Measurements from ENCODE around the gene PRM1.
"Not testable (repeated sequence)": the region's sequence is repeated elsewhere in the genome, so short reads cannot be mapped to it uniquely, and the experiment has no call there.

The PRM1 gene

DNA sequence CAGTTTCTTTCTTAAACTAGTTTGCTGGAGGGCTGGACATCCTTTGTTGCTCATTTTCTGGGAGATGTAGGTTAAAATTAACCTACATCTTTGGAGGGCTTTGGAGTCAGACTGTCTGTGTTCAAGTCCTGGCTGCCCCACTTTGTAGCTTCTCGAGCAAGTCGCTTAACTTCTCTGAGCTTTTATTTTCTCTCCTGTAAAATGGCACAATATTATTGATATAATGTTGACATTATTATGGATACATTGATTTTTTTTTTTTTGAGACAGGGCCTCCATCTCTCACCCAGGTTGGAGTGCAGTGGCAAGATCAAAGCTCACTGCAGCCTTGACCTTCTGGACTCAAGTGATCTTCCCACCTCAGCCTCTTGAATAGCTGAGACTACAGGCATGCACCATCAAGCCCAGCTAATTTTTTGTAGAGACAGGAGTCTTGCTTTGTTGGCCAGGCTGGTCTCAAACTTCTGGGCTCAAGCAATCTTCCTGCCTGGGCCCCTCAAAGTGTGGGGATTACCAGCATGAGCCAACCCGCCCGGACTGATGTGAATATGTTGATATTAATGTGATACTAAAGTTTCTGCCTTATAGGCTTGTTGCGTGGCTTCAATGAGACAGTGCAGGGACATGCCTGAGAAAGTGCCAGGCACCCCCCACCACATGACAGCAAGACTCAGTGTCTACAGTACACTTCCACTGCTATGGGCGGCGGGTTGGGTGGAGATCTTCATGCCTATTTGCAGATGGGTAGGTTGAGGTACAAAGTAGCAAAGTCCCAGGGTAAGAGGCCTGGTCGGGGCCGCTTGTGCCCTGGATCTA is 32.6 kb upstream of the PRM1 start:
- DNase-seq: no peak

DNA sequence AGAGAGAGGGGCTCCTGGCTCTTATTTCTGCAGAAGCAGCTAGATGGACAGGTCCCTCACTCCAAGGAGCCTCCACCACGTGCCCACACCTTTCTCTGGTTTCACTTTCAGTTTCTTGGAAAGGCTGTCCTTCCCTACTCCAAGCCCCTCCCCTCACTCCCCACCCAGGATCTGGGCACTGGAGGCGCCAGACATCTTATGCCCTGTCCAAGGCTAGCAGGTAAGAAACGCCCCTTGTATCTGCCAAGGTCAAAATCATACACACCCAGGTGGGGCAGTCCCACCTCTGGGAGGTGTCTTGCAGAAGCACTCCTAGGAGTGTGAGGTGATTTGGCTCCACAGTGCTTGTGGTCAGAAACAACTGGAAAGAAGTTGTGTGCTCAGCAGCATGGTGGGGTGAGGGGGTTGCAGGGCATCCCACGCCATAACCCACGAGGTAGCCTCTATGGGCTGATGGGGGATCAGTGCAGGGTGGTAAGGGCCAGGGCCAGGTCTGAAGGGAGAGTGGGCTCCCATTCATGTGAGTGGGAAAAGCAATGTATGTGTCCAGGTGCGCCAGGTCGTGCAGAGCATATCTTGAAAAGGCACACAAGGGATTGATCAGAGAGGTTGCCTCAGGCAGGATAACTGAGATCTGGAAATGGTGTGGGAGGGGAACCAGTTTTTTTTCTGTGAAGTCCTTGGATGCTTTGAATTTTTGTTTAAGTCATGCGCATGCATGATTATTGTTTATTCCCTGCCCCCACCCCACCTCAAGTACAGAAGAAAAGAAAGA is 31.8 kb upstream of the PRM1 start:
- no peak for DNase-seq

DNA sequence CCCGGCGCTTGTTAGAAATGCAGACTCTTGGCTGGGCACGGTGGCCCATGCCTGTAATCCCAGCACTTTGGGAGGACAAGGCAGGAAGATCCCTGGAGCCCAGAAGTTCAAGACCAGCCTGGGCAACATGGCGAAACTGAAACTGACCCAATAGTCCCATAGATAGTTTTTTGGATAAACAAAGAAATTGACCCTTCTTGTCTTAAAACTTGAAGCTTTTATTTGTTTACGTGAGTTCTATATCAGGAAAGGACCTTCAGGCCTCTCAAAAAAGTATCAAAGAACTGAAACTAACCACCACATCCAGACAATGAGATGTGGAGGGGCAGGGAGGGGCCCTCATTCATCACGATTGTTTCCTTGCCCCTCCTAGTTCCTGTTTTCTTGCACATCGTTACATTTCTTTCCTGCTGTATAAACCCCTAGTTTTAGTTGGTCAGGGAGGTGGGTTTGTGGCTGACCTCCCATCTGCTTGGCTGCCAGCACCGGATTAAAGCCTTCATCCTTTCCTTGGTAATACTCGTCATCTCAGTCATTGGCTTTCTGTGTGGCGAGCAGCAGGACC is 29.9 kb upstream of the PRM1 start:
- DNase-seq: no peak

DNA sequence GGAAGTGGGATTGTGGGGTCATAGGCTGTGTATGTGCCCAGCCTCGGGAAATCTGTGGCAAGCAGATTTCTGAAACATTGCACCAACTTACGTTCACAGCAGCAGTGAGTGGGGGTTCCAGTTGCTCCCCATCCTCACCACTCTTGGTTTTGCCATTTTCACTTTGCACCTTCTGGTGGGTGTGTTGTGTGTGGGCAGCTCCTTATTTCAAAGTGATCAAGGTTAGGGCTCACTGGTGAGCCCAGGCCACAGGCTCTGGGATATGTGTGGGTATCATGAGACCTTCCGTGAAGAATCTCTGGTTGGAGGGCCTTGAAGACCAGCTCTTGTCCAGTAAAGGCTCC is 29.5 kb upstream of the PRM1 start:
- DNase-seq: no peak

DNA sequence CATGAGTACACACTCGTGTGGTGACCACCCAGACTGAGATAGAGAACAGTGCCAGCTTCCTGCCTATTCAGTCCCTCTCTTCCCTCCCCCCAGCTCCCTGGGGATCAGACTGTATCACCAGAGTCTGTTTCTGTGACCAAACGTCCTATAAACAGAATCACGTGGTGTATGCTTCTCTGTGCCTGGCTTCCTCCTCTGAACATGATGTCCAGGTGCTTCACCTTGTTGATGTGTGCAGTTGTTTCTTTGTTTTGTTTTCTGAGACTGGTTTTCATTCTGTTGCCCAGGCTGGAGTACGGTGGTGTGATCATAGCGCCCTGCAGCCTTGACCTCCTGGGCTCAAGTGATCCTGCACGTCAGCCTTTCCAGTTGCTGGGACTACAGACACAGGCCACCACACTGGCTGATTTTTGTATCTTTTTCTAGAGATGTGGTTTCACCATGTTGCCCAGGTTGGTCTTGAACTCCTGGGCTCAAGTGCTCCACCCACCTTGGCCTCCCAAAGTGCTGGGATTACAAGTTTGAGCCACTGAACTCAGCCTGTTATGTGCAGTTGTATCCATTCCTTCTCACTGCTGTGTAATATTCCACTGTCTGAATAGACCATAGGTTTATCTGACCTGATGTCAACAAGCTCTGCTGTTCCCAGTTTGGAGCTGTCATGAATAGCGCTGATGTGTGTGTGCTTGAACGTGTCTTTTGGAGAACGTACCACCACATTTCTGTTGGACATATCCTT is 28.9 kb upstream of the PRM1 start:
- no peak for DNase-seq

DNA sequence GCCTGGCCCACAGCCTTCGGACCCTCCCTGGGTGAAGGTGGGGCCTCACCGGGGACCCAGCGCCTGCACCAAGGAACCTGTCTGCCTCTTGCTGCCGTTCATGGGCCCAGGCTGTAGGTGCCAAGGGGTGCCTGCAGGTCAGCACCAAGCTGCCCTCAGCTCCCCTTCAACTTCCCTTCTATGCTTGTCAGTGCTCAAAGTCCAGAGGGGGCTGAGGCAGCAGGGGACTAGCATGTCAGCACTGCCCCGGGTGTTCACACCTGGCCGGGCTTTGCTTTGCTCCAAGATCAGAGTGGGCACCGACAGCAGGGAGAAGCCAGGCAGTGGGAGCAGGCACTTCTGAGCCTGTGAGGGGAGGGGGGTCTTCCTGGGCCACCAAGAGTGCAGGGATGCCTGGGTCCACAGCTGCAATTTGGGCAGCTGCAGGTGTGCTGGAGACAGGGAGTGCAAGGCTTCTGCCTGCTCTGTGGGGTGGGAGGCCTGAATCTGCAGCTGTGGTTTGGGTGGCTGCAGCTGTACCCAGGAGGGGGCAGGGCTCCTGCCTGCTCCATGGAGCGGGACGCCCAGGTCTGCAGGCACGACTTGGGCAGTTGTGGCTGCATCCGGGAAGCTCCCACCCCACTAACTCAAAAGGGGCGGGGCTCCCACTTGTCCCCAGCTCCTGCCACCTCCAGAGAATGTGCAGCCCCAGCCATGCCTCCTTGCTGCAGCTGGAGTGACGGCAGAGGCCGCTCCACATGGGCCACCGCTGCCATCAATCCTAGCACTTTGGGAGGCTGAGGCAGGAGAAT is 27.6 kb upstream of the PRM1 start:
- DNase-seq: no peak

DNA sequence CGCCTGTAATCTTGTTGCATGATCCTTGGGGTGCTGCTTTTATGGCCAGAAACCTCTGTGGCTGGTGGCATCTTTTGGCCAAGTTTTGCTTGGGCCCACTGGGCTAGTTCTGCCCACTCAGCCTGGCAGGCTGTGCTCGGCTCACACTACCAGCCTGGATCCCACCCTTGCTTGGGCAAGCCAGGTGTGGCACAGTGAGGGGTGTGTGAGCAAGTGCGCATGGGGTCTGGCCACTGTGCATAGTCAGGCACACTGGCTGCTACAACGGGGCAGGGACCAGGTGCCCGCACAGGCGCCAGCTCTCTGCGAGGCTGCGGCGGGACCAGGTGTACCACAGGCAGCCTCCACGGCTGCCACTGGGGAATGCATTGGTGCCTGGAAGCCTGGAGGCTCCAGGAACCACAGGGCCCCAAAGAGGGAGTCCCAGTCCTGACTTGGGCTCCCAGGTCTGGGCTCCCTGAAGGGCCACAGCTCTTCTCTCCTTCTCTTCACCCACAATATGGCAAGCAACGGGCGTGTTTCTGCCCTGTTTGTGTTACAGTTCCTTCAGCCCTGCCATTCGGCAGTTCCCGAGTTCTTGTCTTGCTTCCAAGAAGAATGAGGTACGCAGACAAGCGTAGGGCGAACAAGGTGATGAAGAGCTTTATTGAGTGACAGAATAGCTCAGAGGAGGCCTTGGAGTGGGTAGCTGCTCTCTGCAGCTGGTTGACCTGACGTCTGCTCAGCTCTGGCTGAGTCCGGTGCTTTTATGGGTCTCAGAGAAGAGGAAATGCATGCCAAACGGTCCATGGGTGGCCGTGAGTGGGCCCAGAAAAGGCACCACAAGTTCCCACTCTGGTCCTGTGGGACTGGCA is 26.7 kb upstream of the PRM1 start:
- no peak for DNase-seq

DNA sequence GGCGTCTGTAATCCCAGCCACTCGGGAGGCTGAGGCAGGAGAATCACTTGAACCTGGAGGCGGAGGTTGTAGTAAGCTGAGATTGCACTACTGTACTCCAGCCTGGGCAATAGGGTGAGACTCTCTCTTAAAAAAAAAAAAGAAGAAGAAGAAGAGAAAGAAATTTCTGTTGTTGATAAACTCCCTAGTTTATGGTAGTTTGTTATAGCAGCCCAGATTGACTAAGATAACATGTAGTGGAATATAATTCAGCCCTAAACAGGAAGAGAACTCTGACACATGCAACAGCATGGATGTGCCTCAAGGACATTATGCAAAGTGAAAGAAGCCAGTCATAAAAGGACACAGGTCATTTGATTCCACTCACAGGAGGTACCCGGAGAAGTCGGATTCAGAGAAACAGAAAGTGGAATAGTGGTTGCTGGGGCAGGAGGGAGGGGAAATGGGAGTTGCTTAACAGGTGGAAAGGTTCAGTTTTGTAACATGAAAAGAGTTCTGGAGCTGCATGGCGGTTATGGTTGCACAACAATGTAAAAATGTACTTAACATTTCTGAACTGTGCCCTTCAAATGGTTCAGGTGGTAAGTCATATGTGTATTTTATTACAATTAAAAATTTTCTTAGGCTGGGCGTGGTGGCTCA is 26.0 kb upstream of the PRM1 start:
- no peak for DNase-seq

DNA sequence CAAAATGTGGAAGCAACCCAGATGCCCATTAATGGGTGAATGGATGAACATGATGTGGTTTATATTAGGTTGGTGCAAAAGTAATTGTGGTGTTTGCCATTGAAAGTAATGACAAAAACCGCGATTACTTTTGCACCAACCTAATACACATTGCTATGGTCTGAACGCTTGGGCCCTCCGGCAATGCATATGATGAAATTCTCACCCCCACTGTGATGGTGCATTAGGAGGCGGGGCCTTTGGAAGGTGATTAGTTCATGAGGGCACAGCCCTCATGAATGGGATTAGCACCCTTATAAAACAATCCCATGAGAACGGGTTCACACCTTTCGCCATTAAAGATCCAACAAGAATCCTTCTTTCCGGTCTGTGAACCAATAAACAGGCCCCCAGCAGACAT is 25.3 kb upstream of the PRM1 start:
- DNase-seq: no peak

DNA sequence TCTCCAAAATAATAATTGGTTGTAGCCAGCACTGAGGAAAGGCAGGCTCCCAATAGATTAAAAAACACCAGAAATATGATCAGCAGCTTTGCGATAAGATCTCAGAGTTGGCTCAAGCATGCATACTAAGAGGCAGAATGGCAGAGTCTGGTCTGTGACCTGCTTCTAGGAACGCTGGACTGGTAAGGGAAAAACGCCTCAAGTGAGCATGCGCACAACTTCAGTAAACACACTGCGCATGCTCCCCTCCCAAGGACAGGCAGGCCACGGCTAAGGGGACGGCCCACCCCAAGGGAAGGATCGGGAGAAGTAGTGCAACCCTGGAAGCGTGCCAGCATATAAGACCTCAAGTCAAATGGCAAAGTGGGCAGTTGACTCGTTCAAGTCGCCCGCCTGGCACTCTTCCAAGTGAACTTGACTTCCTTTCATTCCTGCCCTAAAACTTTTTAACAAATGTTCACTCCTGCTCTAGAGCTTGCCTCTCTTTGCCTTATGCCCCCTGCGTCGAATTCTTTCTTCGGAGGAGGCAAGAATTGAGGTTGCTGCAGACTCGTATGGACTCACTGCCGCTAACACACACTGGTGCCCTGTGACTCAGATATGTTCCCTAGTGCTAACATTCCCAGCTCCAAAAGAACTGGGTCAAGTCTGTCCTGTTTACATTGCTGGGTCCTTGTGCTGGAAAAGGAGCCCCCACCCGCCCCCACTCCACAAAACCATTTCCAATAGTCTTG is 22.4 kb upstream of the PRM1 start:
- no peak for DNase-seq

DNA sequence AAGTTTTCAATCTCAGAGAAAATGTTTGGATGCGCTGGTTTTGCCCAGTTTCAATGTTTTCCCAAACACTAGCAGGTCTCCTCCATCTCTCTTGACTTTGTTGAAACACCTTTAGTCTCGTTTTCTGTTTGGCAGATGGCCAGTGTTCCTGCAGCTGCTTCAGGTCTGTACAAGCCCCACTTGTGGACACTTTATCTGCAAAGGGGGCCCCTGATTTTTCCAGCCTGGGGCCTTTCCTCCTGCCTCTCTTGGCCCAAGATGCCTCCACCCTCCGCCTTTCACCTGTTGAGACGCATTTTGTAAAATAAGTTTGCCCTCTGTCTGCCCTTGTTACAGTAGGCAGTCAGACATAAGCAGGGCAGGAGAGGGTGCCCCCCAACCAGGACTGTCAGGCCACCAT is 21.8 kb upstream of the PRM1 start:
- DNase-seq: no peak

DNA sequence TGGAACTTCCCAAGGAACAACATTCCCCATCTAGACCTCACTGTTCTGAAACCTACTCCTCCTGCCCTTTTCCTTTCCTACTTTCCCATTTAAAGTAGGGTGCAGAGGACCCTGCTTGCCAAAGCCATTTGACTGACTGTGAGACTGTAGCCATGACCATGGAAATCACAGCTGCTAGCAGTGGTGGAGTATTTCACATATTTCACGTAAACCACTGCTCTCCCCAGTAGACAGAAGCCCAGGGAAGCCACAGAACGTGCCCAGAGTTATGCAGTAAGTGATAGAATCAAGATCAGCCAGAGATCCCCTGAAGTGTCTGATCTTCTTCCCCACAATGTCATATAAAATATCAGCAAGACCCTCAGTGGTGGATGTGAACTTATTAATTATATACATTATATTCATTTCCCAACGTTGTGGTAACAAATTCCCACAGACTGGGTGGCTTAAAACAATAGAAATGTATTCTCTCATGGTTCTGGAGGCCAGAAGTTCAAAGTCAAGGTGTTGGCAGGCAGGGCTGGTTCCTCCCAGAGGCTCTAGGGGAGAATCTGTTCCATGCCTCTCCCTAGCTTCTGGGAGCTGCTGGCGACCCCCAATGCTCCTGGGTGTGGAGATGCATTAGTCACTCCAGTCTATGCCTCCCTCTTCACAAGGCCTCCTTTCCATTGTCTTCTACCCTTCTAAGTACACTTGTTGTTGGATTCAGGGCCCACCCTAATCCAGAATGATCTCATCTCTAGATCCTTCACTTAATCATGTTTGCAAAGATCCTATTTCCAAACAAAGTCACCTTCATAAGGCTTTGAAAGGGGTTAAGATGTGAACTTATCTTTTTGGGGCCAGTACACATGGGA is 20.7 kb upstream of the PRM1 start:
- no peak for DNase-seq

DNA sequence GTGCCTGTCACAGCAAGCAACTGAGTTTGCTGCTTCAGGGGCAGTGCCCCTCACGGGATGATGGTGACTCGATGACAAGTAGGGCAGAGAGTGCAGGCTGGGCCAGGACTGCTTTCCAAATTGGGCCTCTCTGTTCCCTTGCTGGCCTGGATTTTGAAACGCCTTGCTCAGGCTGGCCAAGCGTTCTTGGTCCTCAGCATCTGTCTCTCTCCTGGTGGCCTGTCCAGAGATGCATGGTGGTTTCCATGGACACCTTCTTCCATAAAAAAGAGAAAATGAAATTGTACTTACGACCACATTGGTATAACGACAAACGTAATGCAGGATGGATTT is 19.4 kb upstream of the PRM1 start:
- DNase-seq: no peak

DNA sequence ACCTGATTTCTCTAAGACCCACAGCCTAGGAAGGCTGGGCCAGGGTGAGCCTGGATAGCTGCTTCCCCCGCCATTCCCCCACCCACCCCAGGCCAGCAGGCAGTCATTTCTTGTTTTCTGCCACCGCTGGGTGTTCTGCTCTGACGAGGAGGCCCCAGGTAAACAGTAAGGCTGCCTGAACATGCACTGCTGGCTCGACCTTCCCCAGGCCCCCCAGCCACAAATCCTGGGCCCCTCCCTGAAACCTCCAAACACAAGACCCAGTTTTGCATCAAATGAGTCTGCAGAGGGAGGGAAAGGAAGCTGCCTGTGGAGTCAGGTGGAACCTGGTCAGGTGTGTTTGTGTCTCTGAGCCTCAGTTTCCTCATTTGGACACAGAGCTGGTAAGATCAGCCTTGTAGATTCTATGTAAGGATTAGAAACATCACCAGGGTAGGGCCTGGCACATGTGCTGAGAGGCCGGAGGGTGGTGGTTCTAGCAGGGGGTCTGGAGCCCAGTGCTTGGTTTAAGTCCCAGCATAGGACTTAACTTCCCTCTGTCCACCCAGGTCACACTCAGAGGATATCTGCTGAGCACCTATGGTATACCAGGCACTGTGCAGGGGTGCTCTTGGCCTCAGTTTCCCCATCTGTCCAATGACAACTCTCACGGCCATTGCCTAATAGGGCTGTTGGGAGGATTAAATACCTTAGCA is 18.9 kb upstream of the PRM1 start:
- no peak for DNase-seq

DNA sequence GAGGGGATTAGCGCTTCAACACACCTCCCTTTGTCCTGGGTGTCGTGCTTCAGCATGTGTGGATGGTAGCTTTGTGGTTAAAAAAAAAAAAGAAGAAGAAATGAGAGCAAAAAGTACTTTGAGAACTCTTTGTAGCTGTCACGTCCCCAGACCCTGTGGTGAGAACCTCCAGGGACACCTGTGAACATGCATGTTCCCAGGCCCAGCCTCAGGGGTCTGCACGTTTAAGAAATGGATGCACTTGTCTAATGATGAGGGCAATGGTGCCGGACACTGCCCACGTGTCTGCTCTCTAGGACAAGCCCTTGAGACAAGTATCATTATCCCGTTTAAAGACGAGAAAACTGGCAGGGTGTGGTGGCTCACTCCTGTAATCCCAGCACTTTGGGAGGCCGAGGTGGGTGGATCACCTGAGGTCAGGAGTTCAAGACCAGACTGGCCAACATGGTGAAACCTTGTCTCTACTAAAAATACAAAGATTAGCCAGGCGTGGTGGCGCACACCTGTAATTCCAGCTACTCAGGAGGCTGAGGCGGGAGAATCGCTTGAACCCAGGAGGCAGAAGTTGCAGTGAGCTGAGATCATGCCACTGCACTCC is 17.9 kb upstream of the PRM1 start:
- DNase-seq: not testable (repeated sequence)

DNA sequence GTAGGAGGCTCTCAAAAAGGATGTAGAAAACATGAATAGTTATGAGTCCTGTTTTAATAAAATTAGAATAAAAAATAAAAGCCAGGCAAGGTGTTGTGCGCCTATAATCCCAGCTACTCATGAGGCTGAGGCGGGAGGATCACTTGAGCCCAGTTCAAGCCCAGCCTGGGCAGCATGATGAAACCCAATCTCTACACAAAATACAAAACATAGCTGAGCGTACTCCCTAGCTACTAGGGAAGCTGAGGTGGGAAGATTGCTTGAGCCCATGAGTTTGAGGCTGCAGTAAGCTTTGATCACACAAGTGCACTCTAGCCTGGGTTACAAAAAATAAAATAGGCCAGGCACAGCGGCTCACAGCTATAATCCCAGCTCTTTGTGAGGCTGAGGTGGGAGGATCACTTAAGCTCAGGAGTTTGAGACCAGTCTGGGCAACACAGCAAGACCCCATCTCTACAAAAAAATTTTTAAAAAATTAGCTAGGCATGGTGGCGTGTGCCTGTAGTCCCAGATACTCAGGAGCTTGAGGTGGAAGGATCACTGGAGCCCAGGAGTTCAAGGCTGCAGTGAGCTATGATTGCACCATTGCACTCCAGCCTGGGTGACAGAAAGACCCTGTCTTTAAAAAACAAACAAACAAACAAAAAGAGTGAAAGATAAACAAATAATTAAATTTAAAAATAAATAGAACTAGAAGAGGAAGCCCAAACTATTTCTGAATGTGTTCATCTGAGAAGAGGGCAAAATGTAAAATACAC is 17.2 kb upstream of the PRM1 start:
- no peak for DNase-seq

DNA sequence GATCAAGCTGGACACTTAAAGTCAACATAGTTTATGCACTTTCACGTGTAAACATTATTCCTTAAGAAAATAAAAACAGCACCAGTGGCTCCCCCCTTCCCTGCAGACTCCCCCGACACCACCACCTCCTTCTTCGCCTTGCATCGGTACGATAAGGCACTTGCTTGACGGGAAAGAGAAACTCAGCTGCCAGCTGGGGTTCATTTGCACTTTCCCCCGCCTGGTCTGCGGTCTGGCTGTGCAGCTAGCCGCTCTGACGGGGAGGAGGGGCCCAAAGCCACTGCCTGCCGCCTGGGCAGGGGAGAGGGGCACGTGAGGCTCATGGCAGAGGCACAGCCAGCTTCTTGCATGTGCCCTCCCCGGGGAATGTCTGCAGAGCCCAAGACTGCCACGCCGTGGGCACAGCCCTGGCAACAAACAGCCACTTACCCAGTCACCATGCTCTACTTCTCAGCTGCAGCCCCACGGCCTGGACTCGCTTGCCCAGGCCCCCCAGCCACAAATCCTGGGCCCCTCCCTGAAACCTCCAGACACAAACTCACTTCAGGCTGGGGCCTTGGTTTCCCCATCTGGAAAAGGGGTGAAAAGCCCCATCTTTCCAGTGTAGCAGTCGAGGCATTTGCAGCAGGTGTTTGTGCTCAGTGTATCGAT is 16.5 kb upstream of the PRM1 start:
- DNase-seq: no peak

Measured in GOT3 (cell line).